ENCODE data around the gene DCAF11.
A peak's percentile ranks its signal among the peaks of the same experiment; 100 is the strongest.

DCAF11 gene

DNA sequence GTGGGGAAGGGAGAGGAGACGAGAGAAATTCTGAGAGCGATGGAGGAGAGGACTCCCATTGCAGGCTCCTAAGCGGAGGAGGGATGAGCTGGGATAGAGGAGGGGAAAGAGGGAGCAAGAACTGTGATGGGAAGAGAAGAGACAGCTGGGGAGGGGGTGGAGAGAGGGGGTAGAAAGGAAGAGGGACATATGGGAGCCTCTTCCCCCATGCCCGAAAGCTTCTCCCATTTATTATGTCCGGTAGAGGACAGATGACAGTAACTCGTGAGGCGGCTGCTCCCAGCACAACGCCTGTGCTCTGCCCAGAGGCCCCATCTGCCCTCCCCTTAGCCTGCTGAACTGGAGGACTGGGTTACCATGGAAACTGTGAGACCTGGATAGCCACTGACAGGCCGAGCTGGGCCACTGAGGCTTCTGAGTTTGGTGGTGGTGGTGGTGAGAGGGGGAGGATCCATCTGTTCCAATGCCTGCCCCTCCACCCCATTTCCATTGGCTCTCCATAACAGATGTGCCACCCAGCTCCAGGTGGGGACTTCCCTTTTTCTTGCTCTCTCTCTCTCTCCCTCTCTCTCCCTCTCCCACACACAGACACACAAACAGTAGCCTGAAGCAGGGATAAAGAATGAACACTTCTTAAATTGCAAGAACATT is 35.0 kb upstream of the DCAF11 start:
- DNase-seq (ENCODE audit: low read depth): no peak

DNA sequence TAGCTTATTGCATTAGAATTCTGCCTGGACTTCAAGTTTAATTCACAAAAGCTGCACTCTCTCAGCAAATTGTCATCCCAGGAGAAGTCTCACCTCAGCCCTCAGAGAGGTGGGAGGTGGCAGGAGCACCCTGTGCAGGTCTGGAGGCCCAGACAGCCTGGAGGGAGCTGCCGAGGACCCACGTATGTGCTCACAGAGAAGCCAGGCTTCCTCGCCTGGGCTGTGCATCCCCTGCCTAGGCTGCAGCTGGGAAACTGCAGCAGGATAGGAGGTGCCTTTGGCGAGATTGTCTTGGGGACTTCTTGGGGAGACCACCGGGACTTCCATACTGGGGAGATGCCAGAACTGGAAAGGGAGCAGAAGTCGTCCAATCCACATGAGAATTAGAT is 34.4 kb upstream of the DCAF11 start:
- DNase-seq (ENCODE audit: low read depth): no peak

GRCh38 chr14:24080888-24081738 is 33.5 kb upstream of the DCAF11 start:
- DNase-seq (ENCODE audit: low read depth): peak; percentile 46

DNA sequence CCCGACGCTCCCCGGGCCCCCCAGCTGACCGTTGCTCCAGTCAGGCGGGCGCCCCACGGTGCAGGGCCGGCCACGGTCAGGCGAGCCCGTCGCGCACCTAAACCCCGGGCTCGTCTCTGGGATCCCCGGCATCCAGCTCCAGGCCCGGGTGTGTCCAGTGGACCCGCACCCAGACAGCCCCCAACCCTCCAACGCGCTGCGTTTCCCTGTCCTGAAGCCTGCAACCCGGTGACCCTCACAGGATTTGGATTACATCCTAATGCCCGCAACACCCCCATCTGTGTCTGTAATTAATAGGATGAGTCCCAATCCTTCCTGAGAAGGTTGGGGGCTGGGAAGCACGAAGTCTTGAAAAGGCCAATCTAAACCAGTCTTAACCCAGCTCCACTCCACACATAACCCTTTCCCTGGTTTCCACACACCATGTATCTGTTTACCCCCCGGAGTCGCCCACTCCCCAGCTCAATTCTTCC is 32.8 kb upstream of the DCAF11 start:
- DNase-seq (ENCODE audit: low read depth): no peak

DNA sequence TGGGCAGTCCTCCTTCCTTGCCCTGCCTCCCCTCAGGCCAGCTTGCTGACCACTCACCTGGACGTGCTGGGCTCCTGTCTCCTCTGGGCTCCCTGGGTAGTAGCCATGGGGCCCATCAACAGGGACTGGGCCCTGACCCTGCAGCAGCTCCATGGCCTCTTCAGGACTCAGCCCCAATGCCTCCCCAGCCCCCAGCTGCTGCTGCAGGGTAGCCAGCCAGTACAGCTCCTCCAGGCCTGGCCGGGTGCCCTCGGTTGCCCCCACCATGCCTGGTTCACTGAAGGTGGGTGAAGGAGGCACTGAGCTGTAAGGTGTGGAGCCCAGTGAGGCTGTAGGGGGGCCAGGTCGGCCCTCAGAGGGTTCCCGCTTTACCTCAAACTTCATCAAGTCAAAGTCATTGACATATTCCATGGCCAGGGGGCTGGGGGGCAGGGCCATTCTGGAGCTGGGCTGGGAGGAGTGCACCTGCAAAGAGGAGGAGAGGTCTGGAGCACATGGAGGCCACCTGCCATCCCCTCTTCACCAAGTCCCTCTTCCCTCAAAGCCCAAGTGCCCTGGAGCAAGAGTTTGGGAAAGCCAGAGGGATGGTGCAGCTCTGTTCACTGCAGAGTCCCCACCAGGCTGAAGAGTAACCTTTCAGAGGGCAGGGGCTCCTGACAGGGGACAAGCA is 32.0 kb upstream of the DCAF11 start:
- DNase-seq (ENCODE audit: low read depth): no peak

DNA sequence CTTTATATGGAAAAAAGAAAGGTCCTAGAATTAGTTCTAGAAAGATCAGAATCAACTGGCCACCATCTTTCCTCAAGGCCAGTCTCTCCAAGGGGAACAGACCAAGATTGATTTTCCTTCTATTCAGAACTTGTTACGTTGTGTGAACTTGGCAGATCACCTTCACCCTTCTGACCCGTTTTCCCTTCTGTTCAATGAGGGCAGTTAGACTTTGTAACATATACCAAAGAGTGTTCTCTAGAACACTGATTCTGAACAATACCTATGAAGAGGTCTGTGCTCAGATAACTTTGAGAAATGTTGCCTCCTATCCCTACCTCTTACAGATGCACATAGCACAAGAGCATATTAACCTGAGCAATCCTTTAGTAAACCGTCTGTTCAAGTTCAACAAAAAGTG is 31.1 kb upstream of the DCAF11 start:
- DNase-seq (ENCODE audit: low read depth): no peak

- DNase-seq (ENCODE audit: low read depth): no peak
Measured at GRCh38 chr14:24084440-24084839, 30.1 kb upstream of the DCAF11 start.

DNA sequence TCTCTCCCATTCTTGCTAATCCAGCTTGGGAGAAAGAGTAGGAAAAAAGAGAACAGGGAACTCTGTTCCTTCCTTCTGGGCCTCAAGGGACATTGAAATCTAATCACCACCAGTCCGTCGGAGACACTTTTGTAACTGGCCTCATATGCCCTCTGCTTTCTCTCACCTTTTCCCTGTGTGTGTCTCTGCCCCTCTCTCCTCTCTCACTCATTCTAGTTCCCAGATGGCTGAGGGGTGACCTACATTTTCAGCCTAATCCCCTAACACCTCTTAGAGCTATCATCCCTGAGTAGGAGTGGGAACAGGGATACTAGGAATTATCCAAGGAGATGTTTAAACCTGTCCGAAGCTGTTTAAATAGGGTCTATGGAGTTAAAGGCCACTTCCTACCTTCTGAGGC is 29.4 kb upstream of the DCAF11 start:
- no peak for DNase-seq (ENCODE audit: low read depth)

- no peak for DNase-seq (ENCODE audit: low read depth)
Measured at GRCh38 chr14:24086193-24086955, 28.2 kb upstream of the DCAF11 start.

- DNase-seq (ENCODE audit: low read depth): no peak
Measured at GRCh38 chr14:24087004-24087403, 27.6 kb upstream of the DCAF11 start.

- DNase-seq (ENCODE audit: low read depth): no peak
Measured at GRCh38 chr14:24088095-24088494, 26.5 kb upstream of the DCAF11 start.

GRCh38 chr14:24089890-24090289 is 24.7 kb upstream of the DCAF11 start:
- DNase-seq (ENCODE audit: low read depth): no peak

- DNase-seq (ENCODE audit: low read depth): no peak
Measured at GRCh38 chr14:24092110-24092504, 22.5 kb upstream of the DCAF11 start.

DNA sequence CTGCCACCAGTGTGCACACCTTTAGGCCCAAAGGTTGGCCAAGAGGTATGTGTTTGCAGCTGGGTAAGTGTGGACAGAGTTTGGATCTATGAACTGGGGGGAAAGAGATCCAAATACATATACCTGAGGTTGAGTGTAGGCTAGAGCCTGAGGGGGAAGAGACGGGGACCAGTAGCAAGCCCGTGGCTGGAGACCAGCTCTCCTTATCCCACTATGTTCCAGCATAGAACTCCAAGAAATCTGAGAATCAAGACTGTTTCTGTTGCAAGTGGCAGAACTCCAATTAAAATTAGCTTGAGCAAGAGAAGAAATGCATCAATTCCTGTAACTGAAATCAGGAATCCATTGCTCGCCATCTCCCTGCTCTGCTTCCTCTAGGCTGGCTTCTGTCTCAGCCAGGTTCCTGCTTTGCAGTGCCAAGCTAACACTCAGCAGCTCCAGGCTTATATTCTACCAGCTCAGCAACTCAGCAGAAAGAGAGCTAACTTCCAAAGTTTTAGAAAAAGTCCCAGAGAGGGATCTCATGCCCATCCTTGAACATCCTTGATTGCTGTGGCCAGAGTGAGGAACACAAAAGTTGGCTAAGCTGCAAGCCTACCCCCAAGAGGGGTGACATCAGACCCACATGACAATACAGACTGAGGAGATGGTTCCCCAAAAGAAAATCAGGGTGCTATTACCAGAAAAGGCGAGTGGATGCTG is 21.9 kb upstream of the DCAF11 start:
- DNase-seq (ENCODE audit: low read depth): no peak

DNA sequence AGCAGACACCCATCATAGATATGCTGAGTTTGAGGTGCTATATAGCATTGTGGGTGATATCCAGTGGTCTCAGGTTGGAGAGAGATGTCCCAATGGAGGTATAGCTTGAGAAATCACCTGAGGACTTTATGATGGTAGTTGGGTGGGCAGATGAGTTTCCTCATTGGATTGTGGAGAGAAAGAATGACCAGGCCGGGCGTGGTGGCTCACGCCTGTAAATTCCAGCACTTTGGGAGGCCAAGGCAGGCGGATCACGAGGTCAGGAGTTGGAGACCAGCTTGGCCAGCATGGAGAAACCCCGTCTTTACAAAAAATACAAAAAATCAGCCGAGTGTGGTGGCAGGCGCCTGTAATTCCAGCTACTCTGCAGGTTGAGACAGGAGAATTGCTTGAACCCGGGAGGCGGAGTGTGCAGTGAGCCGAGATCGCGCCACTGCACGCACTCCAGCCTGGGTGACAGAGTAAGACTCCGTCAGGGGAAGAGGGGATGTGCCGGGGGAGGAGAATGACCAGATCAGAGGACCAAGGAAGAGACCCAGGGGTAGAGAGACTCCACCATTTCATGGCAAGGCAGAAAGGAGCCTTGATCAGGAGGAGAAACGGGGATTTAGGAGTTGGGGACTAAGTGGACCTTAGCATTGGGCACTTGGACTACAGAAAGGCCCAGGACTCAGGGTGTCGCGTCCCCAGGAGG is 21.2 kb upstream of the DCAF11 start:
- DNase-seq (ENCODE audit: low read depth): no peak

GRCh38 chr14:24093901-24094840 is 20.4 kb upstream of the DCAF11 start, which contains the start of gene PCK2:
TSS of gene PCK2 (plus strand) at chr14:24094311. CDS start at chr14:24094406, 95 bp downstream.
- peak; percentile 68 for DNase-seq (ENCODE audit: low read depth)

- DNase-seq (ENCODE audit: low read depth): no peak
Measured at GRCh38 chr14:24094841-24095270, 19.7 kb upstream of the DCAF11 start.

DNA sequence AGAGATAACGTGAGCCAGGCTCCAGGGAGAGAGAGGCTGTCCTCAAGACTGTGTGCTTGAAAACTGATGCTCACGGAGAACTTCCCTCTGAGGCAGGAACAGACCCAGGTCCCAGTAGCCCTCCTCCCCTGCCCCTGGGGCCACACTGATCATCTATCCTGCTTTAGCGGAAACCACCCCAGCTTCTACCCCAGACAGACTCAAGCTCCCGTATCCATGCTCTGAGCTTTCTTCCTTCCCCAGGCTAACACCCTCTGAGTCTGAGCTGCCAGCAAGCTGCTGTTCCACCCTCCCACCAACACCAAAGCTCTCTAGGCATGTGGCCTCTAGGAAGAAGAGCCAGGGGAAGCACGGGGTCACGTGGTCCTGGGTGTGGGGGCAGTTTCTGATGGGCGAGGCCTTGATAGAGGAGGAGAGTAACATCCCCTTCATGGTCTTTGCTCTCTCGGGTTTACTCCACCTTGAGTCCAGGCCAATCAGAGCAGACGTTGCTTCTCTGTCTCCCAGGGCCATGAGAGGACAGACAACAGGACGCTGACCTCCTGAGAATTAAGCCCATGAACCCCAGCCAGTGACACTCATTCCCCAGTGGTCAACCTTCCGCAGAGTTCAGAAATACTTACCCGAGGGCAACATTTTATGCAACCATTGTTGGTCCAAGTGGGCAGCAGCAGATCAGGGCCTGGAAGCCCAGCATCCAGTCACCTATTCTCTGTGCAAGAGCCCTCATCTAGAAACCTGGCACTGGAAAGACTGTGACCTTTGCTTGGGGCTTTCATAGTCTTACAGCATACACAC is 19.1 kb upstream of the DCAF11 start:
- no peak for DNase-seq (ENCODE audit: low read depth)

Data from T-helper 22 cell (primary cell).